ENCODE results near the gene FBXO36. TPM values are rescaled to one million over a fixed set of nuclear protein-coding genes. Genes with fewer than 3 reads are reported as not detected.

The FBXO36 gene
- total RNA-seq, 1 experiment from 2014 or later: 5.0 TPM

DNA sequence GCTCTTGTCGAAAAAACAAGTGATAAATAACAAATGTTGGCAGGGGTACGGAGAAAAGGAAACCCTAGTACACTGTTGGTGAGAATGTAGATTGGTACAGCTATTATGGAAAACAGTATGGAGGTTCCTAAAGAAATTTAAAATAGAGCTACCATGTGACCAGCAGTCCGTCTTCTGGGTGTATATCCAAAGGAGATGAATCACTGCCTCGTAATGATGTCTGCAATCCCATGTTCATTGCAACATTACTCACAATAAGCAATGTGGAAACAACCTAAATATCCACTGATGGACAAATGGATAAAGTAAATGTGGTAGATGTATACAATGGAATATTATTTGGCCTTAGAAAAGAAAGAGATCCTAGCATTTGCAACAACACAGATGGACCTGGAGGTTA lies 95.8 kb downstream of the FBXO36 start:
- no peak for DNase-seq (ENCODE audit: low spot score)
- in situ Hi-C loops (cut with HindIII; ENCODE audit: low sequenced_read_pairs): no loop called here

DNA sequence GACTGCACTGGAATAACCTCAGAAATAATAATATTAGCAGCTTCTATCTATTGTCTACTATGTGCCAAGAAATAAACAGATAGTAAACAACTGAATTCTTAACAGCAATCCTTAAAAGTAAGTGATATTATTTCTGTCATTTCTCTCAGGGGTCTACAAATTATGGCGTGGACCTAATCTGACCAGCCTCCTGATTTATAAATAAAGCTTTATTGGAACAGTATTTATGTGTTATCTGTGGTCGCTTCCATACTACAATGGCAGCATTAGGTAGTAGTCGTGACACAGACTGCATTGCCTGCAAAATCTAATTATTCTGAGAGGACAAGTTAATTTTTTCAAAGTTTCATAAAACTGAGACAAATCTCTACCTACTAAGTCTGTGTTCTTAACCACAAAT lies 97.4 kb downstream of the FBXO36 start:
- in situ Hi-C loops (cut with HindIII; ENCODE audit: low sequenced_read_pairs): no loop called here

GRCh38 chr2:230023313-230023712 lies 101.0 kb downstream of the FBXO36 start:
- no peak for DNase-seq (ENCODE audit: low spot score)
- in situ Hi-C loops (cut with HindIII; ENCODE audit: low sequenced_read_pairs): no loop called here

More for the DNA sequence above, 97.4 kb downstream of the FBXO36 start:
- DNase-seq (ENCODE audit: low spot score): no peak

GRCh38 chr2:230042195-230042594 lies 119.9 kb downstream of the FBXO36 start:
- in situ Hi-C loops (cut with HindIII; ENCODE audit: low sequenced_read_pairs): no loop called here
- no peak for DNase-seq (ENCODE audit: low spot score)

- DNase-seq (ENCODE audit: low spot score): no peak
- in situ Hi-C loops (cut with HindIII; ENCODE audit: low sequenced_read_pairs): no loop called here
Observed at GRCh38 chr2:230043025-230043424, 120.7 kb downstream of the FBXO36 start.

- no peak for DNase-seq (ENCODE audit: low spot score)
- in situ Hi-C loops (cut with HindIII; ENCODE audit: low sequenced_read_pairs): no loop called here
Observed at GRCh38 chr2:230043461-230043860, 121.2 kb downstream of the FBXO36 start.

GRCh38 chr2:230046491-230046890 lies 124.2 kb downstream of the FBXO36 start:
- in situ Hi-C loops (cut with HindIII; ENCODE audit: low sequenced_read_pairs): no loop called here
- DNase-seq (ENCODE audit: low spot score): no peak

DNA sequence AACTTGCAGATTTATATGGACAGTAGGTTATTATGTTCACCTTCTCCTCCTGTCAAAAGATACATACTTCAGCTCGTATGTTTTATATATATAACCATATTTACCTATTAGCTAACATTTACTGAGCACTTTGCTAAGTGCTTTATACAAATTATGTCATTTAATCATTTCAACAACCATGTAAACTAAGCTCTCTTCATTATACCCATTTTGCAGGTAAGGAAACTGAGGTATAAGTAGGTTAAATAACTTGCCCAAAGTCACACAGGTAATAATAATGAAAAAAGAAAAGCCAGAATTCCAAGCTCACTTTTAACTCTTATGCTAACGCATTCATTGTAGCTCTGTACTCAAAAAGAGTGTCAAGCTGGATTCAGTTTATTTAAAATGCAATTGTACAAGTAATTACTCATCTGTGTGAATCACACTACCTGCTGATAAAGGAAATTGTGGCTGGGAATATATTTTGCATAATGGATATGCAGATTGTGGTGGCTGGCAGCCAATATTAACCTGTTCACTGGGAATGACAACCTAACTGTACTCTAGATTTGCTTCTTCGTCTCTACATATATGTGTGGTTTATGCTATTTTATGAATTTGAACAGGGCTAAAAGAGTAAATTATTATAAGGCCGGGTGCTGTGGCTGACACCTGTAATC lies 125.8 kb downstream of the FBXO36 start:
- in situ Hi-C loops (cut with HindIII; ENCODE audit: low sequenced_read_pairs): no loop called here

GRCh38 chr2:230050136-230050535 lies 127.8 kb downstream of the FBXO36 start:
- DNase-seq (ENCODE audit: low spot score): no peak
- in situ Hi-C loops (cut with HindIII; ENCODE audit: low sequenced_read_pairs): no loop called here

More for the DNA sequence above, 125.8 kb downstream of the FBXO36 start:
- DNase-seq (ENCODE audit: low spot score): no peak

DNA sequence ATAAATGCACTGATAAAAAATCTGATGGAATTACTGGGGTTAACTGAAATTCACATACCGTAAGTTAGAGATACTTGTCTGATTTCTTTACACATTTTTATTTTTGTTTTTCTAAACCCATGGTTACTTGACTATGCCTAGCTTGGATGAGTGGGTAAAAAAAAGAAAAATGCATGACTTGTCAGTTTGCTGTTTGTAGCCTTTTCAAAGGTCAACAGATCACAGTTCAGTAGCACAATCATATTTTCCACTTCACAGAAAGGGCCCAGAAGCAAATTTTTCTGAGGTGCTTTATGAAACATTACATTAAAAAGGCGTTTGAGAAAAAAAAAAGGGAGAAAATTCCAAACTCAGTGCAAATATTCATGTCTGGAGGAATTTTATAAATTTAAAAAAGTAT lies 130.0 kb downstream of the FBXO36 start:
- in situ Hi-C loops (cut with HindIII; ENCODE audit: low sequenced_read_pairs): no loop called here

DNA sequence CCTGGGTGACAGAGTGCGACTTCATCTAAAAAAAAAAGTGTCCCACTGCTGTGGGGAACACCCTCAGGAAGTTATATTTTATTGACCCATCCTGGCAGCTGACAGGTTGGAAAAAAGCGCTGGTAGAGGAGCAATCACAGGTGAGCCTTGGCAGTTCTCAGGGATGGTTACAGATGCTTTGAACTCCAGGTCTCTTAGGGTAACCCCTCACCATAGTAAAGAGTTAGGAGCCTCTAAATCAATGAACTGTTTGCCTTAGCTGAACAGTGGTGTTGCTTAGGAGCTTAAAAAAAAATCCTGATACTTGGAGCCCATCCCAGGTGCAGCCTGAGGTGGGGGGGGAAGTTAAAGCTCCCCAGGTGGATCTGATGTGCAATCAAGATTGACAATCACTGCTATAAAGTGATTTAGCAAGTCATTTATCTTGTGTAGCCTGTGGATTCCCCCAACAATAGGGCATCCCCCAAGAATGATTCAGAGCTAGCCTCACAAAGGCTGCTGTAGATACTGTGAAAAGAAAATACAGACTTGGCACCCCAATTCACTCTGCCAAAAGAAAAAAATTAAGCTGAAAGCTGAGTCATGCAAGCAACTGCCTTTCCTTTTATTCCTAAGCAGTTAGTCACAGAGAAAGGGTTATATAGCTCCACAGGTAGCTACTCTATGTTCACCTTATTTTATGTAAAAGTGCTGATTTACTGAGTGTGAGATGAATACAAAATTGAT lies 131.6 kb downstream of the FBXO36 start:
- in situ Hi-C loops (cut with HindIII; ENCODE audit: low sequenced_read_pairs): no loop called here
- DNase-seq (ENCODE audit: low spot score): no peak

More for the DNA sequence above, 130.0 kb downstream of the FBXO36 start:
- DNase-seq (ENCODE audit: low spot score): no peak

GRCh38 chr2:230060672-230061293 lies 138.5 kb downstream of the FBXO36 start:
- DNase-seq (ENCODE audit: low spot score): no peak
- in situ Hi-C loops (cut with HindIII; ENCODE audit: low sequenced_read_pairs): no loop called here

Other genes starting within 250 kb of the FBXO36 start
- not detected in 2 replicates for gene DNER, start 207.9 kb upstream of the FBXO36 start, total RNA-seq (2014; rRNA removed; shearing (Covaris generic))
- 68.0 and 101 TPM in 2 replicates for gene TRIP12, start 494 bp upstream of the FBXO36 start, total RNA-seq (2014; rRNA removed; shearing (Covaris generic))
- 8.5 and 9.4 TPM in 2 replicates for gene SLC16A14, start 146.4 kb downstream of the FBXO36 start, total RNA-seq (2014; rRNA removed; shearing (Covaris generic))

All from G401 (cell line).